Endothelial cell of umbilical vein (primary cell): Measurements from ENCODE around the gene ATP6V1A. TPM values are rescaled to one million over a fixed set of nuclear protein-coding genes. Genes with fewer than 3 reads are reported as not detected.
A peak's percentile ranks its signal among the peaks of the same experiment; 100 is the strongest.

Source experiments
- Bru-seq: library from RNA; stranded (reverse); fragments of 400-500 nt; gene quantifications from one replicate; lab custom pipeline; 2021; lab: Mats Ljungman, UMichigan
- BruChase-seq, 2 experiments: library from RNA; stranded (reverse); fragments of 400-500 nt; gene quantifications; one replicate each; lab custom pipeline; 2021; lab: Mats Ljungman, UMichigan
- BruUV-seq: library from RNA; stranded (reverse); fragments of 400-500 nt; replicated peaks from 2 replicates; lab custom pipeline; 2021; lab: Mats Ljungman, UMichigan
- CTCF ChIA-PET: fragments of 300-600, 350-600 bp; sonication (Branson Sonifier 250); formaldehyde crosslinking; loops from one replicate; lab custom pipeline; 2021; ENCODE audit warnings: antibody characterized with exemption, inconsistent platforms; lab: Charles Lee
- POLR2A ChIA-PET: fragments of 300-600, 350-600 bp; sonication (Branson Sonifier 250); formaldehyde crosslinking; loops from one replicate; lab custom pipeline; 2021; ENCODE audit warnings: antibody characterized with exemption, inconsistent platforms; lab: Charles Lee
- DNase-seq: peaks from one replicate; pipeline ENCODE4 v3.0.0-alpha.2; 2011; ENCODE audit warnings: low read depth, low spot score
- FAIRE-seq: peaks from 2 replicates; lab custom pipeline; 2011; peaks lifted over from hg19 to GRCh38; lab: Jason Lieb, UNC
- H2AFZ ChIP-seq: 2 replicates; pipeline ENCODE4 v1.6.0; 2012; ENCODE audit warnings: low read depth, low read length, control low read depth, inconsistent platforms
- H3K27ac ChIP-seq: 2 replicates; pipeline ENCODE4 v1.5.1; 2011; ENCODE audit warnings: low read depth, mild to moderate bottlenecking, control low read depth, low read length, moderate library complexity; ENCODE audit not compliant: insufficient read depth
- H3K27me3 ChIP-seq, 2 experiments: 2 replicates each; pipeline versions ENCODE4 v1.6.0 to v1.6.1; 2011; ENCODE audit warnings: low read length in 2 of 2, mixed read lengths in 1 of 2; ENCODE audit not compliant: control insufficient read depth in 2 of 2, insufficient read depth in 2 of 2
- H3K36me3 ChIP-seq, 2 experiments: 2 replicates in 1 of 2; 3 replicates in 1 of 2; pipeline ENCODE4 v1.5.1; 2011; ENCODE audit warnings: low read length in 2 of 2, mild to moderate bottlenecking in 1 of 2, moderate library complexity in 1 of 2; ENCODE audit not compliant: control insufficient read depth in 2 of 2, insufficient read depth in 2 of 2; ENCODE audit errors: extremely low read depth in 1 of 2
- H3K4me1 ChIP-seq: 3 replicates; pipeline ENCODE4 v1.5.1; 2011; ENCODE audit warnings: mild to moderate bottlenecking, low read length; ENCODE audit not compliant: control insufficient read depth, insufficient read depth; ENCODE audit errors: extremely low read depth
- H3K4me2 ChIP-seq: 2 replicates; pipeline ENCODE4 v1.6.1; 2011; ENCODE audit warnings: low read length, control low read depth, mixed read lengths; ENCODE audit not compliant: insufficient read depth
- H3K4me3 ChIP-seq, 3 experiments: fragments of 200-600 bp in 1 of 3; sonication (generic), shearing (Covaris generic) in 1 of 3; replicated peaks in 1 of 3; 2 replicates each; pipeline ENCODE4 v1.5.1; 2011 to 2016; ENCODE audit warnings: control low read depth in 3 of 3, low read length in 3 of 3, mild to moderate bottlenecking in 2 of 3, inconsistent platforms in 1 of 3, low read depth in 1 of 3, moderate library complexity in 1 of 3; ENCODE audit not compliant: insufficient read depth in 1 of 3
- H3K79me2 ChIP-seq: 2 replicates; pipeline ENCODE4 v1.6.0; 2012; ENCODE audit warnings: low read length, inconsistent platforms; ENCODE audit not compliant: control insufficient read depth, insufficient read depth
- H3K9ac ChIP-seq: replicated peaks from 2 replicates; pipeline ENCODE3; 2011; ENCODE audit warnings: low read length, control low read depth; ENCODE audit not compliant: insufficient read depth; ENCODE audit errors: extremely low read depth
- H3K9me1 ChIP-seq: replicated peaks from 3 replicates; pipeline ENCODE4 v1.6.0; 2011; ENCODE audit warnings: mild to moderate bottlenecking, low read length; ENCODE audit not compliant: control insufficient read depth, insufficient read depth; ENCODE audit errors: extremely low read depth
- H3K9me3 ChIP-seq: replicated peaks from 2 replicates; pipeline ENCODE4 v1.5.1; 2012; ENCODE audit warnings: low read length, inconsistent platforms; ENCODE audit not compliant: control insufficient read depth, insufficient read depth
- H4K20me1 ChIP-seq: replicated peaks from 2 replicates; pipeline ENCODE3; 2011; ENCODE audit warnings: mild to moderate bottlenecking, low read length; ENCODE audit not compliant: control insufficient read depth, insufficient read depth; ENCODE audit errors: extremely low read depth
- EZH2 ChIP-seq: IDR thresholded peaks from 2 replicates; pipeline ENCODE4 v1.6.1; 2012; ENCODE audit warnings: borderline replicate concordance, low read depth, mild to moderate bottlenecking, moderate library complexity, low read length, inconsistent platforms; ENCODE audit not compliant: severe bottlenecking
- FOS ChIP-seq: IDR thresholded peaks from 2 replicates; pipeline ENCODE4 v1.6.1; 2011; ENCODE audit warnings: mild to moderate bottlenecking, low read length, moderate library complexity, borderline replicate concordance; ENCODE audit not compliant: insufficient read depth
- GATA2 ChIP-seq: IDR thresholded peaks from 2 replicates; pipeline ENCODE4 v1.7.0; 2011; ENCODE audit warnings: low read depth, mild to moderate bottlenecking, moderate library complexity, mixed read lengths, low read length; ENCODE audit not compliant: insufficient read length, insufficient read depth
- JUN ChIP-seq: IDR thresholded peaks from 2 replicates; pipeline ENCODE4 v1.6.1; 2011; ENCODE audit warnings: borderline replicate concordance, low read depth; ENCODE audit not compliant: insufficient read length, insufficient read depth
- MYC ChIP-seq: IDR thresholded peaks from one replicate; pipeline ENCODE4 v1.6.1; 2011; ENCODE audit warnings: mild to moderate bottlenecking, low read depth, low read length
- POLR2A ChIP-seq: IDR thresholded peaks from 2 replicates; pipeline ENCODE4 v1.6.1; 2012; ENCODE audit warnings: low read depth, mild to moderate bottlenecking, control low read depth, low read length
- POLR2AphosphoS5 ChIP-seq: IDR thresholded peaks from 2 replicates; pipeline ENCODE4 v1.6.1; 2012; ENCODE audit warnings: low read depth, mild to moderate bottlenecking, control low read depth, low read length, moderate library complexity; ENCODE audit not compliant: insufficient read depth
- dilution Hi-C: fragments of 300-500 bp; cut with MboI; formaldehyde crosslinking; loops from one replicate; pipeline ENCODE4 v1.15.0; 2019; ENCODE audit warnings: low sequenced_read_pairs; ENCODE audit not compliant: extremely low pct_ligation_motif_present
- intact Hi-C: fragments of 100-400 bp; cut with micrococcal nuclease; formaldehyde crosslinking; loops from one replicate; pipeline ENCODE4 v1.10.0; 2022
- long read RNA-seq: library from polyadenylated mRNA; stranded (forward); transcript quantifications from one replicate; pipeline ENCODE4 v2.0.0, GENCODE V29; 2021
- polyA minus RNA-seq, 3 experiments: library from RNA; depleted of rRNA, polyadenylated mRNA; stranded (reverse); fragments of >200 nt; gene quantifications; 1 replicate in 1 of 3; 2 replicates in 2 of 3; pipeline ENCODE4 v1.2.3, GENCODE V29; 2011
- polyA plus RNA-seq, 4 experiments: library from polyadenylated mRNA; depleted of rRNA in 3 of 4; stranded (reverse) in 3 of 4; unstranded in 1 of 4; fragments of >200 nt; gene quantifications; 2 replicates each; pipeline versions ENCODE4 v1.2.1 to v1.2.3, GENCODE V29; 2011 to 2012; ENCODE audit warnings: missing spikeins in 1 of 4
- total RNA-seq: library from RNA; stranded (reverse); gene quantifications from 2 replicates; pipeline ENCODE4 v1.2.3, GENCODE V29; 2021
- TF ChIP-seq, protein P1 (sequence below): IDR thresholded peaks from 2 replicates; pipeline ENCODE4 v1.6.1; 2011; ENCODE audit not compliant: insufficient read depth, insufficient read length
- TF ChIP-seq, protein P2 (sequence below), 2 donors: IDR thresholded peaks; 1 replicate in 1 of 2; 2 replicates in 1 of 2; pipeline ENCODE4 v1.5.1; 2011; ENCODE audit warnings: low read length in 2 of 2, mild to moderate bottlenecking in 2 of 2, moderate library complexity in 2 of 2, control low read depth in 1 of 2, inconsistent platforms in 1 of 2, low read depth in 1 of 2; ENCODE audit not compliant: insufficient read depth in 1 of 2; ENCODE audit errors: extremely low read depth in 1 of 2

Gene ATP6V1A
- total RNA-seq (94.2 and 96.9 TPM in 2 replicates), polyA plus RNA-seq (14.9 and 20.9 TPM in 2 replicates), polyA minus RNA-seq (110 and 131 TPM in 2 replicates), Bru-seq, nascent RNA (percentile 85 among the genes with signal in this experiment), BruChase-seq, experiment 1, labeled RNA remaining after a 6-hour chase (percentile 92 among the genes with signal in this experiment), BruChase-seq, experiment 2, labeled RNA remaining after a 2-hour chase (percentile 78 among the genes with signal in this experiment)
- polyA plus RNA-seq (2011; cell fraction: cytosol; rRNA removed) = 20.6 and 23.1 TPM in 2 replicates
- polyA plus RNA-seq (2011; cell fraction: nucleus; rRNA removed) = 28.4 and 32.2 TPM in 2 replicates
- polyA plus RNA-seq (2012) = 43.0 and 44.6 TPM in 2 replicates
- polyA minus RNA-seq (2011; cell fraction: cytosol; rRNA and poly(A)+ RNA removed) = 42.0 TPM
- 30.5 and 49.8 TPM in 2 replicates for polyA minus RNA-seq (2011; cell fraction: nucleus; rRNA and poly(A)+ RNA removed)
- long read RNA-seq, full-length matches to known transcripts = 30 of 69 reads
- long read RNA-seq, partial matches to known transcripts = 29 of 69 reads
- long read RNA-seq, other reads (novel, unspliced or antisense) = 10 of 69 reads

DNA sequence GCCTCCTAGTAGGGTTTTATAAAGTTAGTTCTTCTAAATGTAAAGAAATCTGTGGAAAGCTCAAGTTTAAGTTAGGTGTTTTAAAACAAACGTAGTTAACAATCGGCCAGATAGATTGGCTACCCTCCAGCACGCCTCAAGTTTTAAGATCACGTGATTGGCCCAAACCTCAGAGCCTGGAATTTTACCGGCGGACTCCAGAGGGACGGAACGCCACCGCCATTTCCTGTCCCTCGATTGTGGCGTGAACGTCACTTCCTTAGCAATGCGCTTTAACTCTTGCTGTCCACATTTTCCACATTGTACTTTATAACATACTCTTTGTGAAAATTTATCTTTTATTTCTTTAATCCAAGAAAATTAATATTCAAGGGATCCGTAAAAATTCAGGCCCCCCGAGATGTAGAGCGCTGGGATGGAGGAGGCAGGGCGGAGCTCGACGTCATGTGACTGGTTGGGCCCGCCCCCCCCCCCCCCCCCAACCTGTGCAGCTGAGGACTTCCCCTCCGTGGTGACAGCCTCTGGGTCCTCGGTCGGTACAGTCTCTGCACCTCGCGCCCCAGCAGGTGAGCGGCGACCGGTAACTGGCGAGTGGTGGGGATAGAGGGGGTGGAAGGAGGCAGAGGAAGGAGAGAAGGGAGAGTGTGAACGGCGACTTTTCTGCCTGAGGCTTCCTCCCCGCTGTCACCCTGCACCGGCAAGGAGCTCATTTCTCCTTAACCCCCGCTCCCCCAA is at the start of gene ATP6V1A:
ATP6V1A (plus strand) TSS at position 488 of the 735 bp plus-strand sequence. CDS start 31,719 bp downstream, outside the sequence.
- FAIRE-seq = no peak
- TF ChIP-seq, protein P1, sequence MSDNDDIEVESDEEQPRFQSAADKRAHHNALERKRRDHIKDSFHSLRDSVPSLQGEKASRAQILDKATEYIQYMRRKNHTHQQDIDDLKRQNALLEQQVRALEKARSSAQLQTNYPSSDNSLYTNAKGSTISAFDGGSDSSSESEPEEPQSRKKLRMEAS = no peak
- TF ChIP-seq POLR2A (no peak), GATA2 (no peak), MYC (no peak), FOS (no peak), POLR2AphosphoS5 (no peak), JUN (no peak), EZH2 (no peak)
- TF ChIP-seq, protein P2, sequence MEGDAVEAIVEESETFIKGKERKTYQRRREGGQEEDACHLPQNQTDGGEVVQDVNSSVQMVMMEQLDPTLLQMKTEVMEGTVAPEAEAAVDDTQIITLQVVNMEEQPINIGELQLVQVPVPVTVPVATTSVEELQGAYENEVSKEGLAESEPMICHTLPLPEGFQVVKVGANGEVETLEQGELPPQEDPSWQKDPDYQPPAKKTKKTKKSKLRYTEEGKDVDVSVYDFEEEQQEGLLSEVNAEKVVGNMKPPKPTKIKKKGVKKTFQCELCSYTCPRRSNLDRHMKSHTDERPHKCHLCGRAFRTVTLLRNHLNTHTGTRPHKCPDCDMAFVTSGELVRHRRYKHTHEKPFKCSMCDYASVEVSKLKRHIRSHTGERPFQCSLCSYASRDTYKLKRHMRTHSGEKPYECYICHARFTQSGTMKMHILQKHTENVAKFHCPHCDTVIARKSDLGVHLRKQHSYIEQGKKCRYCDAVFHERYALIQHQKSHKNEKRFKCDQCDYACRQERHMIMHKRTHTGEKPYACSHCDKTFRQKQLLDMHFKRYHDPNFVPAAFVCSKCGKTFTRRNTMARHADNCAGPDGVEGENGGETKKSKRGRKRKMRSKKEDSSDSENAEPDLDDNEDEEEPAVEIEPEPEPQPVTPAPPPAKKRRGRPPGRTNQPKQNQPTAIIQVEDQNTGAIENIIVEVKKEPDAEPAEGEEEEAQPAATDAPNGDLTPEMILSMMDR (IDR thresholded peaks at IDR 0.05; ENCODE audit: extremely low read depth in 1 of 2, insufficient read depth in 1 of 2, low read depth in 1 of 2, low read length in 2 of 2) = no peak
- CTCF ChIA-PET = interaction anchor here (0.6 to 3.6 kb wide), 9 partner anchors 11 to 195 kb away, joined by 3 to 61 read pairs (median 5); partner anchors contain the start of gene GRAMD1C
- no peaks in the 10 kb centered on the region for H3K36me3 ChIP-seq
- H2AFZ ChIP-seq = peak within 1 kb of the TSS; percentile 80
- H3K9ac ChIP-seq = peak within 1 kb of the TSS; percentile 96
- H3K9me1 ChIP-seq = no peaks in the 10 kb centered on the region
- peak within 1 kb of the TSS; percentile 95 for H3K4me2 ChIP-seq
- peak within 1 kb of the TSS; percentile 99 for H3K27ac ChIP-seq
- no TSS peak for BruUV-seq
- H3K79me2 ChIP-seq = peaks cover 76% of the 10 kb centered on the region
- no peaks in the 10 kb centered on the region for H3K9me3 ChIP-seq
- peak within 1 kb of the TSS; percentile 93 to 95 (median 95) for H3K4me3 ChIP-seq
- H3K27me3 ChIP-seq = no peaks in the 10 kb centered on the region
- H3K4me1 ChIP-seq = peaks cover 38% of the 10 kb centered on the region
- intact Hi-C loops (loop anchor here (1.0 to 5.0 kb wide), 4 partner anchors 37 to 1401 kb away; partner anchors contain the start of genes GRAMD1C and ZBTB20), dilution Hi-C loops (no loop called here)
- POLR2A ChIA-PET = interaction anchor here (0.6 to 1.5 kb wide), 5 partner anchors 11 to 93 kb away, joined by 3 to 4 read pairs (median 4); no protein-coding TSS in a partner anchor
- DNase-seq = peak; percentile 93
- H4K20me1 ChIP-seq = no peaks in the 10 kb centered on the region
